Kidney glomerular epithelial cell (primary cell): Measurements from ENCODE around the gene PPFIBP2.
A peak's percentile ranks its signal among the peaks of the same experiment; 100 is the strongest.
"Not testable (repeated sequence)": the region's sequence is repeated elsewhere in the genome, so short reads cannot be mapped to it uniquely, and the experiment has no call there.

Experiments used
- DNase-seq: peaks from one replicate; lab custom pipeline; 2025; lab: John Stamatoyannopoulos, UW

The PPFIBP2 gene

GRCh38 chr11:7636350-7636749 is 122.6 kb downstream of the PPFIBP2 start:
- no peak for DNase-seq

DNA sequence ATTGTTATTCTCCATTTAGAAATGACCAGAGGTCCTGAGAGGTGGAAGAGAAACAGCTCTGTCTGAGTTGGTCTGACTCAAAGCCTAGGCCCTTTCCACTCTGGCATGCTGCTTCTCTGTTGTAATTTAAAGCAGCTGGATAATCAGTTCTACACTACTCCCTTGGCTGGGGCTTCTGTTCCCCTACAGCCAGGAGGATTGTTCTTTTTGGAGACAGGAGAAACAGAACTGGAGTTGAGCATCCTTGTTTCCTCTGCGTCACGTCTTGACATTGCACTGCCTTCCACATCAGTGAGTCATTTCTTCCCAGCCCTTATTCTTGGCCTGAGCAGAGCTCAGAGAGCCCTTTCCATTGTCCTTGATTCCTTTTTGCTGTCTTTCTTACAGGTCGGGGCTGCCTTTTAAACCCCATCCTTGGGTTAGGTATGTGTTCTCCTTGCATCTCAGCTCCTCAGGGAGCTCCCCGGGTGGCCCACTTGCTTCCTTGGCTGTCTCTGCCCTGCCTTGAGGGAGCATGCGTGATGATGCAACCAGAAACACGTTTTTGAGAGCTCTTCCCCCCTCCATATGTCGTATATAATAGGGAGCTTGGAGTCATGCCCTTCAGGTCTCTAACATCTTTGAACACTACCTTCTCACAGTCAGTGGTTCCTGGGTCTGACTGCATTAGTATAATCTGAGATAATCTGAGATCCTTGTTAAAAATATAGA is 123.8 kb downstream of the PPFIBP2 start:
- DNase-seq, result no peak

DNA sequence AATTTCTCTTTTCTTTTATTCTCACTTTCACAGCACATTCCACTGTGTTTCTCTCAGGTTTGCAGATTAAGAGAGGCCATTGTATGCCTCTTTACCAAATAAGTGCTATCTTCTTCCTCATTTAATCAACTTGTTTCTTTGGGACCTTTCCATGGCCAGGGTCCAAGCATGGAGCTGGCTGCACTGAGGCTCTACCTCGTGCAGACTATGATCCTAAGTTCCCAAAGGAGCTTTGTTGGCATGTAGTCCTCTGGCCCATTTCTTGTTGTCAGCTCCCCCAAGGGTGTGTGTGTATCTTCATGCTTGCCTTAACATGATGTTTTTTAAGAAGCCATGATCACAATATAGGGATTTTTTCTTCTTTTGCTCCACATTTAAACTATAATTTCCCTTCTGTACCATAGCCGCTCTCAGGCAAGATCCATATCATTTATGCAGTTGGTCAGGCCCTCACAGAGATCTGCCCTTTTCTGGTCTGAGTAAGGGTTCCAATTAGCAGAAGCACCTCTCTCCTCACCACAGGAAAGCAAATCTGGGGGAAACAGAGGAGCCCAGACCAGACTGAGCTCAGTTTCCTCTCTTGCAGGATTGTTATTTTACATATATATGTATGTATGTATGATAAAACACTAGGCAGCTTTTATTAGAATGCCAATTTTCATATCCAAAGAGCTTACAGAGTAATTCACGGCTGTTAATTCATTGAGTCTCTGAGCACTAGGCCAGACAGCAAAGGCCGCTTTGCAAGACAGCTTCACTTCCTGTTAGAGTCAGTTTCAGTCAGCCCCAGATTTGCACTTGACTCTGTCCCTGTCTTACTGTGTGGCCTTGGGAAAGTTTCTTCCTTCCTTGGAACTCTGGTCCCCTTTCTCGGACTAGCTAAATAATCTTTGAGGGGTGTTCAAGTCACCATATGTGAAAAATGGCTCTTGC is 125.2 kb downstream of the PPFIBP2 start:
- no peak for DNase-seq

GRCh38 chr11:7639643-7640025 is 125.8 kb downstream of the PPFIBP2 start:
- no peak for DNase-seq

- DNase-seq, result no peak
Observed at GRCh38 chr11:7640816-7641215, 127.0 kb downstream of the PPFIBP2 start.

DNA sequence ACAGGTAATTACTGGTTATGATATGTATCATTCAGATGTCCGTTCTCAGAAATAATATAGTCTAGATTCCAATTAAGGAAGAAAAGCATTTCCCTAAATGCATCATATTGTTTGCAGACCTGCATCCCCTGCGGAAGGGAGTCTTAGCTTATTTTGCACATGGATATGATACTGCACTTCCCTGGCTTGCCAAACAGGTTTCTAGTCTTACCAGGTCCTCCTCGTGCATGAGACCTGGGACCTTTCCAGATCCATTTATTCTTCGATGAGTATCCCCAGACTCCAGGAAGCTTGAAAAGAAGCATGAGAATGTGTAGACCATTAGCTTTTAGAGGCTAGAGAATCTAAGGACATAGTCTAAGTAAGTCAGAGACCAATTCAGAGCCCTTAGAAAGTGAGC is 128.9 kb downstream of the PPFIBP2 start:
- DNase-seq, result no peak

GRCh38 chr11:7643314-7643713 is 129.5 kb downstream of the PPFIBP2 start:
- no peak for DNase-seq

DNA sequence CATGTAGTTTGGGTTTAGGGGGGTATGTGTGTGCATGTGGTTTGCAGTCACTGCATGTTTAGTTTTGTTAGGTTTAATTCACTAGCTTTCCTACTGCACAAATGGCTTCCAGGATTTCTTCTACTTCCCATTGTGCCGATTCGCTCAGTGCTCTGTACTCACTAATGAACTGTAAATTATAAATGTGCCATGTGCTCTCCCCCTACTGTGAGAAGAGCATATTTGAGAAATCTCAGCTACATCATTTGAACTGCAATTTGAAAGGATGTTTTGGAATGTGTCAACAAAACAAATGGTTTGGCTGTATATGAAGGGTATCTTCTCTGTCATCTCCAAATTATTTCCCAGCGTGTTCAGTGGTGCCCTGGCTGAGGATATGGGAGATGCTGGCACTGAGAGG is 131.4 kb downstream of the PPFIBP2 start:
- DNase-seq, result no peak

GRCh38 chr11:7646866-7647265 is 133.1 kb downstream of the PPFIBP2 start:
- DNase-seq, result no peak

DNA sequence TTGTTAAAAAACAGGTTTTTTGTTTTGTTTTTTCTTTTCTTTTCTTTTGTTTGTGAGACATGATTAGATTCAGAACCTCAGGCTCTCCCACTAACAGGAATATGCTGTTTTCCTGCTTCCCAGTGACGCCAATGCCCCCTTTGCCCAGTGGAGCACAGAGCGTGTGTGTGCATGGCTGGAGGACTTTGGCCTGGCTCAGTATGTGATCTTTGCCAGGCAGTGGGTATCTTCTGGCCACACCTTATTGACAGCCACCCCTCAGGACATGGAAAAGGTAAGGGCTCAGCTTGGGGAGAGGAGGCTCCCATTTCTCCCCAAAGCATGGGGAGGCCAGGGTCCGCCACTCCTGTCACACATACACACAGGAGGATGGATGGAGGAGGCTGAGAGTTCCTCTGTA is 134.5 kb downstream of the PPFIBP2 start:
- no peak for DNase-seq

- no peak for DNase-seq
Observed at GRCh38 chr11:7651140-7651551, 137.3 kb downstream of the PPFIBP2 start.

DNA sequence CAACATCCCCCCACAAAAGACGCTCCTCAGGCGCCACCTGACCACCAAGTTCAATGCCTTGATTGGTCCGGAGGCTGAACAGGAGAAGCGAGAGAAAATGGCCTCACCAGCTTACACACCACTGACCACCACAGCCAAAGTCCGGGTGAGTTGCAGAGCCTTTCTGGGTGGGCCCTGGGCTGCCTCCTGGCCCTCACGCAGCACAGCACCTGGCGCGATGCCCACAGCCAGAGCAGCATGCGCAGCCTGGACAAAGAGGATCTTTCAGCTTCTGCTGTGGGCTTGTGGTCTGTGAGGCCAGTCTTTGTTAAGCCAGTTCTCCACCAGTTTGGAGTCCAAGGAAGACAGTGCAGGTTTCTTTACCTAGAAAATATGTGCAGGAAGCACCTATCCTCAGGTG is 137.9 kb downstream of the PPFIBP2 start:
- no peak for DNase-seq

GRCh38 chr11:7654195-7654705 is 140.5 kb downstream of the PPFIBP2 start:
- DNase-seq, result no peak

DNA sequence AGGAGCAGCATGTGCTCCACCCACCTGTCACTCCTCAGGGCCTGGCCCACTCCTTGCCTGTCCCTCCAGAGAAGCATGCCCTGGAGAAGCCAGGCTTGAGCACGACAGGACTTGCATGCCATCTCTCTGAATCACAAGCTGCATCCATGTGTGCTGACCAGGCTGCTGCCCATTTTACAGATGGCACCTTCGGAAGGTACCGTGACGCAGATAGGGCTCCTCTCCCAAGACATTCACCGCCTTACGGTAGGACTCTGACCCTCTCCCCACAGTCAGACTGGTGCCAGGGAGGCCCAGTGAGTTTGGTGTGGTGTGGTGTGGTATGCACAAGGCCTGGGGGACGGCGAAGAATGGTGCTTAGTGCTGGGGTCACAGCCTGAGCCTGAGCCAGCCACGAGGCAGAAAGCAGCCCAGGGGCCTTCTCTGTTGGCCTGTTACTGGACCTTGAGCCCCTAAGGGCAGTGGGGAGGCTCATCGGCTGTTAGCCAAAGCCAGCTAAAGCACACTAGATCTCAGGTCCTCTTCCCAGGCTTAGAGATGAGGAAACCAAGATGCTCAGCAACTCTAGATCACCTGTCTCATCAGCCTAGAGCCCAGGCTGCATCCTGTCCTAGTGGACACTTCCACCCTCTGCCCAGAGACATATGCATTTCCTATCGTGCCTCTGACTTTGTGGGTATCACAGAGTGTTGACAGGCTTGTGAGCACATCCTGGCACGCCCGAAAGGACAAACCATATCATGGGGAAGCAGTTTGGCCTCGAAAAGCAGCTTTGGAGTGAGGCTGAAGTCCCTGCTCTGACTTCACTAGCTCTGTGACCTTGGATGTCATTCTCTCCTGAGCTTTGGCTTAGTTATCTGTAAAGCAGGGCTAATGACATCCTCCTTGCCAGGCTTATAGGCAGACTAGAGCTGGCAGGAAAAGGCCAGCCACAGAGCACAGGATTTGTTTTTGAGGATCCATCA is 141.7 kb downstream of the PPFIBP2 start:
- DNase-seq, result no peak

DNA sequence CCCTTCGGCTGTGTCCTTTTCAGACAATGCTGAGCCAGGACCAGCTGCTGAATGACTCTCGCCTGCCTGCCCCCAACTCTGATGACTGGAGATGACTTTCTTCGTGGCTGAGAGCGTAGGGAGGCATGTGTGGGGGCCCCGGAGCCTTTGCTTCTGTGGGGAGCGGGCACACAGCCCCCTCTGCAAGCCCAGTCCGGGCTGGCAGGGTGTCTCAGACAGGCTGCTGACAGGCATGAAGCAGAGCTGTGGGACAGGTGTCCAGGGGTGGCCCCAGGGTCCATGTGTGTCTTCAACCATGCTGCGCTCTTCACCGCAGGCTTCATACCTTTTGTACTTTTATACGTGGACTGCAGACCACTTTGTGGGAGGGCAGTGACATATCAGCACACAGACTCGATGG is 142.9 kb downstream of the PPFIBP2 start:
- no peak for DNase-seq

DNA sequence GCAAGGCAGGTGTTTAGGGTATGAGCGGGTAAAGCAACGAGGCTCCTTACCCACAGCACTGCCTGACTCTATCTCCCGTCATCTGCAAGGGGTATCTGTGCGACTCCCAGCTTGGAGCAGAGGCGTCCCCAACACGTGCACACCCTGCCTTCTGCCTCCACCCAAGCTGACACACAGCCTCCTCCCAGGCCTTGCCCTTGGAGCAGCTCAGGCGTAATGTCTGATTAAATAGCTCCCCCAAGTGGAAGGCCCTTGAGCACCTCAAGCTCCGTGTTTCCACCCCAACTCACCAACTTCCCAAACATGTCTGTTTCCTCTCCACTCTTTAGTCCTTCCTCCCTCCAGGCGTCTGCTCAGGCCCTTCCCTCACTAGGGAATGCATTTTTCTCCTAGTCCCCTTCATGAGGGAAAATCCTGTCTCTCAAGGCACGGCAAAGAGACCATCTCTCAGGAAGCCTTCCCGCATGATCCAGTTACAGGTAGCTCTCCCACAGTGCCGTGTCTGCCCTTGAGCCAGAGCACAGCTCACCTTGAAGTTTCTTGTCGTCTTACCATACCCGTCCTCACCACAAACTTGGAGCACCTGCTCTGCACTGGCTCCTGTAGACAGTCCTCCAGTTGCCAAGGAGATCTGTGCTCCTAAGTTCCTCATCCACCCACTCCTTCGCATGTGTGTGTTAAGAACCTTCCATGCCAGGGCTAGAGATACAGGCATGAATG is 143.7 kb downstream of the PPFIBP2 start:
- DNase-seq, result peak; percentile 46

DNA sequence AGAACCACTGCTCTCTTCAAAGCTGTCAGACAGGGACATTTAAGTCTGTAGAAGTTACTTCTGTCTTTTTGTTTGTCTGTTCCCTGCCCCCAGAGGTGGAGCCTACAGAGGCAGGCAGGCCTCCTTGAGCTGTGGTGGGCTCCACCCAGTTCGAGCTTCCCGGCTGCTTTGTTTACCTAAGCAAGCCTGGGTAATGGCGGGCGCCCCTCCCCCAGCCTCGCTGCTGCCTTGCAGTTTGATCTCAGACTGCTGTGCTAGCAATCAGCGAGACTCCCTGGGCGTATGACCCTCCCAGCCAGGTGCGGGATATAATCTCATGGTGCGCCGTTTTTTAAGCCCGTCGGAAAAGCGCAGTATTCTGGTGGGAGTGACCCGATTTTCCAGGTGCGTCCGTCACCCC is 149.7 kb downstream of the PPFIBP2 start:
- DNase-seq, result not testable (repeated sequence)

- DNase-seq, result no peak
Observed at GRCh38 chr11:7664867-7665266, 151.1 kb downstream of the PPFIBP2 start.

DNA sequence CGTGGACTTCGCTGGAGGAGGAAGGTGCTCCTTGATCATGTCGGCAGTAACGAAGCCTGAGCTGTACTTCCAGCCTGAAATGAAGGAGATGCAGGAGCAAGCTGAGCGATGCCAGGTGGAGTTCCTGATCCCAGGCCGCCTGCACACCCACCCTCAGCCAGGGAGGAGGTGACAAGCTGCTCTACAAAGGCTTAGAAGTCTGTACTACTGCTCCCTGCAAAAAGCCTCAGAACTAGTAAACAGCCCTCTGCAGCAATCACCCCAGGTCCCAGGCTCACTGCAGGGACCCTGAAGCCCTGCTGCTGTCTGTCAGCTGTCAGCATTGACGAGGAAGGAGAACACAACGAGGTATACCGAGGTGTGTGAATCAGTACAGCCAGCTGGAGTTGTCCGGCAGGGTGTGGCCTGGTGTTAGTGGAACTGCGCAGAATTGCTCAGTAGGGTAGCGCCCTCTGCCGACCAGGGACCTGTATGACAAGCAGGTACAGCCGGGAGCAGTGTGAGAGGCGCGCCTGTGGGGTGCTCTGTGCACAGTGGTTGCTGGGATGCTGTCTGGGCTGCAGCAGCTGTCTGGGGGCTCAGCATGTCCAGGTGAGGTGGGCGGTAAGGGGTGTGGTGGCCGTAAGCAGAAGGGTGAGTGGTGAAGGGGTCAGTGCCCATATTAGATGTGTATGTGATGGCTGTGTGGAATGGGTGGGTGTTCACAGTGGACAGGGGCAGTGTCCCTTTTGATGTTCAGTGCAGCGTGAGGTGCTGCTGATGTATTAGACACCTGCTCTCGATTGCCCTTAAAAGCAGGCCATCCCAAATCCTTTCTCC is 151.9 kb downstream of the PPFIBP2 start:
- DNase-seq, result peak; percentile 66

GRCh38 chr11:7666292-7666866 is 152.6 kb downstream of the PPFIBP2 start:
- DNase-seq, result no peak
